LNCaP clone FGC (cell line): Measurements from ENCODE around the gene SIGLEC8.
"Not testable (repeated sequence)": the region's sequence is repeated elsewhere in the genome, so short reads cannot be mapped to it uniquely, and the experiment has no call there.

Source experiments
- DNase-seq: peaks from one replicate; pipeline ENCODE4 v3.0.0-alpha.2; 2011; ENCODE audit warnings: low read depth
- H3K4me3 ChIP-seq: 2 replicates; pipeline ENCODE4 v1.5.1; 2011; ENCODE audit warnings: mild to moderate bottlenecking, low read depth, low read length, control low read depth
- CTCF ChIP-seq: IDR thresholded peaks from 2 replicates; pipeline ENCODE4 v1.5.1; 2012; ENCODE audit warnings: mild to moderate bottlenecking; ENCODE audit not compliant: control insufficient read depth, insufficient read depth; ENCODE audit errors: extremely low read depth

Gene SIGLEC8

GRCh38 chr19:51468545-51468920 is 10.3 kb upstream of the SIGLEC8 start:
- no peak overlapping the region for H3K4me3 ChIP-seq
- no peak for DNase-seq
- no peak for TF ChIP-seq CTCF

GRCh38 chr19:51467864-51468544 is 9.8 kb upstream of the SIGLEC8 start:
- H3K4me3 ChIP-seq: no peak overlapping the region

GRCh38 chr19:51466723-51467122 is 8.5 kb upstream of the SIGLEC8 start:
- H3K4me3 ChIP-seq: no peak overlapping the region
- TF ChIP-seq CTCF: no peak
- DNase-seq: no peak

More at GRCh38 chr19:51467864-51468544, 9.8 kb upstream of the SIGLEC8 start:
- TF ChIP-seq CTCF: no peak
- no peak for DNase-seq

- H3K4me3 ChIP-seq, DNase-seq: not testable (repeated sequence)
These were observed 5.8 kb upstream of the SIGLEC8 start for GRCh38 chr19:51463976-51464581.

- no peak for DNase-seq
- no peak for TF ChIP-seq CTCF
- no peak overlapping the region for H3K4me3 ChIP-seq
These were observed 4.4 kb upstream of the SIGLEC8 start for GRCh38 chr19:51462681-51463080.

GRCh38 chr19:51462276-51462675 is 4.0 kb upstream of the SIGLEC8 start:
- no peak for DNase-seq
- no peak for TF ChIP-seq CTCF
- H3K4me3 ChIP-seq: no peak overlapping the region

- DNase-seq: no peak
- no peak overlapping the region for H3K4me3 ChIP-seq
- no peak for TF ChIP-seq CTCF
These were observed 3.5 kb upstream of the SIGLEC8 start for GRCh38 chr19:51461723-51462161.
